Activated T-cell treated with anti-CD3 and anti-CD28 coated beads for 24 hours (primary cell): ENCODE data around the gene TNS3.
"Not testable (repeated sequence)": the region's sequence is repeated elsewhere in the genome, so short reads cannot be mapped to it uniquely, and the experiment has no call there.

Experiments used
- DNase-seq: peaks from one replicate; pipeline ENCODE4 v3.0.0-alpha.2; 2020; ENCODE audit warnings: low read depth

The TNS3 gene

DNA sequence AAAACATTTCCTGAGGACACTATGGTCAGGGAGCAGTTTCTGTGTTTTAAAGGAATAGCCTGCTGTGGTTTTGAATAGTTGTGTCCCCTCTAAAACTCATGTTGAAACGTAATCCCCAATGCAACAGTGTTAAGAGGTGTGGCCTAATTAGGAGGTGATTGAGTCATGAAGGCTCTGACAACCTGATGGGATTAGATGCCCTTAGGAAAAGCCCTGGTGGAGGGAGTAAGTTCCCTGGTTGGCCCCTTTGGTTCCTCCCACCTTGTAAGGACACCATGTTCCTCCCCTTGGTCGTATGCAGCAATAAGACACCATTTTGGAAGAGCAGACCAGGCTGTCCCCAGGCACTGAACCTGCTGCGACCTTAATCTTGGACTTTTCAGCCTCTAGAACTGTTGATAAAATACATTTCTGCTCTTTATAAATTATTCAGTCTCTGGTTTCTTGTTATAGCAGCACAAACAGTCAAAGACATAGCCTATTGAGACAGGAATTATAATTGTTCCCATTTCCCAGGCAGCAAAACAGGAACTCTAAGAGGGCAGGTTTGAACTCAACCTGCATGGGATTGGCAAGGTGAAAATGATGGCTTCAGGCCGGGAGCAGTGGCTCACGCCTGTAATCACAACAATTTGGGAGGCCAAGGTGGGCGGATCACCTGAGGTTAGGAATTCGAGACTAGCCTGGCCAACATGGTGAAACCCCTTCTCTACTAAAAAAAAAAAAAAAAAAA is 20.5 kb upstream of the TNS3 start:
- no peak for DNase-seq

GRCh38 chr7:47601881-47602249 is 20.0 kb upstream of the TNS3 start:
- no peak for DNase-seq

- no peak for DNase-seq
Observed at GRCh38 chr7:47601119-47601880, 19.4 kb upstream of the TNS3 start.

DNA sequence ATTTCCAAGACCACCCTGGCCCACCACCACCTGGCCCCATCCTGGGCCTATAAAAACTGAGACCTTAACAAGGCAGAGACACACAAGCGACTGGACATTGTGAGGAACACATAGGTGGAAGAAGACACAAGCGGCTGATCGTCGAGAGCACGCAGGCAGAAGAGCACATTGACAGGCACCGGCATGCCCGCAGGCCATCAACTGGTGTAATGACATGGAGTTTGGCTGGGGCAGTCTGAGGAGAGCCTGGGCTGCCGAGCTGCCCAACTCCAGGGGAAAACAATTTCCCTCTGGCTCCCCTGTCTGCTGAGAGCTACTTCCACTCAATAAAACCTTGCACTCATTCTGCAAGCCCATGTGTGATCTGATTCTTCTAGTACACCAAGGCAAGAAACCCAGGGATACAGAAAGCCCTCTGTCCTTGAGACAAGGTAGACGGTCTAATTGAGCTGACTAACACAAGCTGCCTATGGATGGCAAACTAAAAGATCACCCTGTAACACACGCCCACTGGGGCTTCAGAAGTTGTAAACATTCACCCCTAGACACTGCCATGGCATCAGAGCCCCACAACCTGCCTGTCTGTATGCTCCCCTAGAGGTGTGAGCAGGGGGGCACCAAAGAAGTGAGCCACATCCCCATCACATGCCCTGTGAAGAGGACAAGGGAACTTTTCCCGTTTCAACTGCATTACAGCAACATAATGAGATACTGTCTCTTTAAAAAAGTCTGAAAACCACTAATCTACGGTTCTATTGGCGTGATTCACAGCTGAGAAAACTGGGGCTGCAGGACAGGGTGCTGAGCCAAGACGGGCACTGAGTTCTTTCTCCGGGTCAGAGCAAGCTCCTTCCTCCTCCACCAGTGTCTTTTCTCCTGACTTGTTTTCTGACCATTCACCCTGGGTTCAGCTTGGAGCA is 18.5 kb upstream of the TNS3 start:
- no peak for DNase-seq

DNA sequence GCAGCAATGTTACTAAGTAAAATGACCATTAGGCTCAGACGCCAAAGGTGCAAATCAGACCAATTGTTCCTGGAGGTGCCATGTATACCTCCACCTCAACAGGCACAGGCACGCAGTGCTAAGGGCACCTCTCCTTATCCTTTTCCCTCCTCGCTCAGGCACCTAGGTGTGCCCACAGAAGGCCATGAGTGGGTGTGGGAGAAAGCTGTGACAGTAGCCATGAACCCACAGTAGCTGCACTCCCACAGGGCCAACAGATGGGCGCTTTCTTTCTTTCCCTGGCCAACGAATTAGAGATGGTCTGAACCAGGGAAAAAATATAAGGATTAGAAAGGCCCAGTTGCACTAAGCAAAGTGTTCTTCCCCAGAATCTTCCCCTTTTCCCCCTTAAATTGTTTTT is 15.5 kb upstream of the TNS3 start:
- DNase-seq, result no peak

- DNase-seq, result no peak
Observed at GRCh38 chr7:47596502-47597202, 14.7 kb upstream of the TNS3 start.

GRCh38 chr7:47594406-47594805 is 12.5 kb upstream of the TNS3 start:
- no peak for DNase-seq

DNA sequence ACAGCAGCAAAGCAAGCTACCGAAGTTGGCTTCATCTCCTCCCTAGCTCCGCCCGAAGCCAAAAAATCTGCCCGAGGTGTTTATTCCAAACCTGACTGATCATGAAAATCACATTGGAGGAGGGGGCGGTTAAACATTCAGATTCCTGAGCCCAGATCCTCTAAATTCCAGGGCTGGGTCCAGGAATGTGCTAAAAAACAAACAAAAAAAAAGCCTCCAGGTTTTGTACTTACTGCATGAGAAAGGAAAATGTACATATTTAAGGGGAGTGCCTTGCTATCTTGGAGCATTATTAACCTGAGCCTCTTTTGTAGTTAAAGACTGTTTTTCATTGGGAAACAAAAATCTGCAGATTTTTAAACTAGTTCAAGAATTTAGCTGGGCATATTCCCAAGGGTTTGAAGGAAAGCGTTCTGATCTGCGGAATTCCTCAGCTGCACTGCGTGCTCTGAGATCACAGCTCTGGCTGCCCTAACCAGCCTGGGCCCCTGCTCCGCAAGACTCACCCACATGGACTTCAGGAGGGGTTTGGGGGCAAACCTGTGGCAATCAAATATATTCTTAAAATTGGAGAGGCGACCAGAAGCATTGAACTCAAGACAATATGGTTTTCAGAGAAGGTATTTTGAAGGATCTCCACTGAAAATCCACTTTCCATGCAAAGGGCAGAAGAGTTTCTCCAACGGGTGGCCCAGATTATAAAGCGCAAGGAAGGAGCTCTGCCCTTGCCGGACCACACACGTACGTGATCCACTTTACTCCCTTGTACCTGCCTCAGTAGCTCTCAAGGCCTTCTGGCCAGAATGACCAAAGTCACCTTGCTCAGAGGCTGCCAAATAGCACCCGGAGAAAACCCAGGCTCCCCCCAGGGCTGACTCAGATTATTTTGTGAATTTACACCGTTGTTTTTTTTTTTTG is 10.0 kb upstream of the TNS3 start:
- no peak for DNase-seq

DNA sequence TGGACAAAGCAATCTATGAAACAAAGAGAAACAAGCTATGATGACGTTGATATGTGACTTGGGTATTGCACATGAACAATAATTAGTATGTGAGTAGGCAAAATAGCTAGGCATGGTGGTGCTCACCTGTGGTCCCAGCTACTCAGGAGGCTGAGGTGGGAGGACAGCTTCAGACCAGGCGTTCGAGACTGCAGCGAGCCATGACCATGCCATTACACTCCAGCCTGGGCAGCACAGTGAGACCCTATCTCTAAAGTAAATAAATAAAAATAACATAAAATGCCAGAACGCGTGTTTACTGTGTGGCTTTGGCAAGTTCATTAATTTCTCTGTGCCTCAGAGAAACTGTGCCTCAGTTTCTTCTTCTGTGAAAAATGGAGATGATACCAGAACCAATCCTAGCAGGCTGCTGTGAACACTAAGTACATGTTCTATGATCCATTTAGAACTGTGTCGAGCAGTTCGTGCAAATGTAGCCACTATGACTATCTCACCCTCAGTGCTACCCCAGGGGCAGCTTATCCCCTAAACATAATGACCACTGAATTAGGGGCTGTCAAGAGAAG is 9.3 kb upstream of the TNS3 start:
- no peak for DNase-seq

GRCh38 chr7:47590215-47590614 is 8.3 kb upstream of the TNS3 start:
- DNase-seq, result not testable (repeated sequence)

DNA sequence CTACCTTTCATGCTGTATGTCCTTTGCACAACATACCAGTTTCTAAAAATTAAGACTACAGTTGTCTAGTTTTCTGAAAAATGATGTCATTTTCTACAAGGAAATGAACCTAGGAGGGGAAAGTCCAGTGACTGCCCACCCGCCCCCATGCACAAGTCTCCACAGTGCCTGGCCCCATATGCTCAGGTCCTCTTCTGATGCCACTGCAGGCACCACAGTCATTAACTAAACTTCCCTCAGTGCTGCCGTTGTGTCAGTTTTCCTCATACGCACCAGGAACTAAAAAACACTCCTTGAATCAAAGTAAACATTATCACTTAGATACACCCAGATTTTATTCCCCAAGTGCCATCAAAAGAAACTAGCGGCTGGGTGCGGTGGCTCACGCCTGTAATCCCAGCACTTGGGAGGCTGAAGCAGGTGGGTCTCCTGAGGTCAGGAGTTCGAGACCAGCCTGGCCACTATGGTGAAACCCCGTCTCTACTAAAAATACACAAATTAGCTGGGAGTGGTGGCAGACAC is 6.9 kb upstream of the TNS3 start:
- no peak for DNase-seq

- DNase-seq, result no peak
Observed at GRCh38 chr7:47587976-47588375, 6.1 kb upstream of the TNS3 start.

DNA sequence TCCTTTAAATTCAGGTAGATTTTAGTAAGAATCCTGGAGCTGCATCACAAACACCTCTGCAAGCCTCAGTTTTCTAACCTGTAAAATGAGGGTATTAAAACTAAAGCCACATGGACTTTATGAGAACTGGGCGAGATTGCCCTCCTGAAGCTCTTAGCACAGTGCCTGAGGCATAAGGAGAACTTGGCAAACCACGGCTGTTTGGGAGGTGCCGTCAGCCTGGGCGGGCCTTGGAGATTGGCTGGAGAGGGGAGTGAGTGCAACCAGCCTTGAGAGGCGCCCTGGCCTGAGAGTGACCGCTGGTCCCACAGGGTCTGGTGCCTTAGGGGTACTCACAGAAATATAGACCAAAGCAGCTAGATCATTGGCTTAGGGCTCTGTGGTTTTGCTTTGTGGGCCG is 5.4 kb upstream of the TNS3 start:
- no peak for DNase-seq

DNA sequence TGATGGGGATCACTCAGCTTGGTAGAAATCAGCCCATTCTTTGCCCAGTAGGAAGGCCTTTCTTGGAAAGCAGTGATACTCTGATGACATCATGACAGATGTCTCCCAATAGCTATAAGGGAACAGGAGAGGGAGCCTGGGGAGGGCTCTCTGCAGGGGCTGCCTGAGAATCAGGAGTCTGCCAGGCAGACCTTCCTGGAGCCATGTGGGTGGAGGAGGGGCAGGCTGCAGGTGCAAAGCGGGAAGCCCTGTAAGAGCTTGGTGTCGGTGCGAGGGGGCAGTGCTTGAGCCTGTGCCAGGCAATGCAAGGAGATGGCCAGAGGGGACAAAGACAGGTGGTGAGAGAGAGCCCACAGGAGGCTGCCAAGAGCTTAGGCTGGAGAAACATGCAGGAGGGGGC is 5.0 kb upstream of the TNS3 start:
- no peak for DNase-seq

DNA sequence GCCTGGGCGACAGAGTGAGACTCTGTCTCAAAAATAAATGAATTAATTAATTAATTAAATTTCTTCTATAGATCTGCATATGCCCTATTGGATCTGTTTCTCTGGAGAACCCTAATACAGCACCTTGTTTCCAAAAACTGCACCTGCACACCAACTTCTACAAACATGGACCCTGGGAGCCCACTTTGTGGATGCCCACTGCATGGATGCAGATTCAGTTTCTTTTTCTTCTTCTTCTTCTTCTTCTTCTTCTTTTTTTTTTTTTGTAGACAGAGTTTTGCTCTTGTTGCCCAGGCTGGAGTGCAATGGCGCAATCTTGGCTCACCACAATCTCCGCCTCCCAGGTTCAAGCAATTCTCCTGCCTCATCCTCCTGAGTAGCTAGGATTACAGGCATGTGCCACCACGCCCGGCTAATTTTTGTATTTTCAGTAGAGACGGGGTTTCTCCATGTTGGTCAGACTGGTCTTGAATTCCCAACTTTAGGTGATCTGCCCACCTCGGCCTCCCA is 4.3 kb upstream of the TNS3 start:
- not testable (repeated sequence) for DNase-seq

DNA sequence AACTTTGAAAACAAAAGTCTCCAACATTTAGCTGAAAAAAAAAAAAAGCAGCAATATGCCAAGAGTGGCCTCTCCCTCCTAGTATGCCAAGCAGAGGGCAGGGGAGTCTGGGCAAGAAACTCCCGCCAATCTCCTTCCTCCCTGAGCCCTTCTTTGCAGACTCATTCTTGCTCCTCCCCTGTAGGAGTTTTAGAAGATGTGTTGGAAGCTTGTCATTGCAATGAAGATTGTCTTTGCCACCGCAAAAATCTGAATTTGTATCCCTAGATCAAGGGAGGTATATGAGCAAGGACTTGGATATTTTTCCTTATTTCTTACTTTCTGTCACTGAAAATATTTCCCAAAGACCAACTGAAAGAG is 2.6 kb upstream of the TNS3 start:
- DNase-seq, result no peak

DNA sequence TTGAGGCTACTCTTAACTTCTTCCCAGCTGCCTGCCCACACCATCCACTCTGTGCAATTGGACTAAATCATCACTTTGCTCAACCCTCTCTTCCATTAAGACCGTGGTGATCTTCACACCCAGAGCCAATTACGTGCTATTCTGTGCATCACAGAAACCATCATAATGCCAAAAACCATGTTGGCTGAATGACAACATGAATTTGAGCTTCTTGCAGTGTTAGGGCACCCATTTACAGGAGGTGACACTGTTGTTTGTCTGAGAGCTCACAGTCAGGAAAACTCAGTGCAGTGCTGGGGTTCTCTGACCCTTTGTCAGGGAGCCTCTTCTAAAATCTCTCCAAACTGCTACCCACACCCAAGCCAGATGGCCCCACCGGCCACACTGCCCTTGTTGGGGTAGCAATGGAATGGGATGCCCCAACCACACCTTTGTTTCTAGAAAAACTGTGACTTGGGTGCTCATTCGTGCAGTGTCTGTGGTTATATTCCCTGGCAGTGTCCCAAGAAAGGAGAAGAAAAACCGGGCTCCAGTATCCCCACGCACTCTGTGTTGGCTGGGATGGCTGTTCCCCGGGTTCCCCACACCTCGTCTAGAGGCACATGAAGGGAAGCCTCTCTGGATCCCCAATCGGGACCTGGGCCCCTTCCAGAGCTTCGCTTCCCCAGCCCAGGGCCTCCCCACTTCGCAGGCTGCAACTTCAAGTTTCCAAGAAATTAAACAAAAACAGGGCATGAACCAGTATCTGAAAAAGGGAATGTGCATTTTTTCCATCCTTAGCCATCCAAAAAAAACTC is 2.0 kb upstream of the TNS3 start:
- no peak for DNase-seq

DNA sequence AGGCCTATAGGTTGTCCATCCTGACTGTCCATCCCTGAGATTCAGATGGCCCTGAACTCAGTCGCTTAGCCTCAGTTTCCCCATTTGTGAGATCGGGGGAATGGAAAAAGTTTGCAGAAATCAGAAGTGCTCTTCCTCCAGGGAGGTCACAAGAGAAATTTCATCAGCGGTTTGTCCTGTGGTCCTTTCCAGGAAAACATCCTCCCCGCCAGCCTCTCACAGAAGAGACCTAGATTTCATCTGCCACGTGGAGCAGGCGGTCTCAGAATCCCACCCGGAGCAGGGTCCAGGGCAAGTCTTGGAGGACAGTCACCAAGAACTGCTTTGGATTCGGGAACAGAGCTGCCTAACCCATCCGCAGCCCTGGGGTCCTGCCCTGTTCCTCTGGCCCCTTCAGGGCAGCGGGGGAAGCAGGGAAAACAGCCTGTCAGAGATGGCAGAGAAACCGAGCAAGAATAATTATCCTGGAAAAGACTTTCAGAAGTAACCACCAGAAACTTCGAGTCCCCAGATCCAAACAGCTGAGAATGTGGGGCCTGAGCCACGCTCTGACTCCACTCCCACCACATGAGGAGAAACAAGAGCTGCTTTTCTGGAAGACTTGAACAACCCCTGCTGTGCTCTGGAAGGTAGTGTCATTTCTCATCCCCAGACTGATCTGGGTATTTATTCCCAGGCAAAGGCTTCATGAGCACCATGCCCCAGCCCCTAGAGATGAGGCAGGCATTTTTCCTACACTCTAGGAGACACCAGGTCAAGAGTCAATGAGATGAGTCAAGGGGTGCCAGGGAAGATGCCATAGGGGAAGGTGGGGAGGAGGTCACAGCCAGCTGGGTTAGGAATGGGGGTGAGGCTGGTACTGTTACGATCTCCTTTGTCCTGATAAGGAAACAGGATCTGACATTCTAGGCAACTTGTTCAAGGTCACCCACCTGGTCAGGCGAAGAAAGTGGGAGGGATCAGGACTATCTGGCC is 1.1 kb upstream of the TNS3 start:
- DNase-seq, result no peak
